Neural progenitor cell (in vitro differentiated cells): ENCODE data around the gene ATP6V0E1. TPM values are rescaled to one million over a fixed set of nuclear protein-coding genes. Genes with fewer than 3 reads are reported as not detected.
A peak's percentile ranks its signal among the peaks of the same experiment; 100 is the strongest.

Experiments
- DNase-seq: peaks from one replicate; pipeline ENCODE4 v3.0.0-alpha.2; 2016; ENCODE audit warnings: low spot score
- H2AFZ ChIP-seq: fragments of 200-600 bp; sonication (generic); replicated peaks from 2 replicates; pipeline ENCODE4 v1.6.1; 2016; ENCODE audit warnings: antibody characterized with exemption
- H3F3A ChIP-seq: fragments of 200-600 bp; sonication (generic); 2 replicates; pipeline ENCODE4 v1.6.1; 2016; ENCODE audit warnings: antibody characterized with exemption, low read depth
- H3K27ac ChIP-seq: fragments of 200-600 bp; sonication (generic); 2 replicates; pipeline ENCODE4 v1.5.1; 2016; ENCODE audit warnings: mild to moderate bottlenecking
- H3K27me3 ChIP-seq: fragments of 200-600 bp; sonication (generic); 2 replicates; pipeline ENCODE4 v1.6.1; 2016; ENCODE audit warnings: mild to moderate bottlenecking, moderate library complexity
- H3K36me3 ChIP-seq: fragments of 200-600 bp; sonication (generic); 2 replicates; pipeline ENCODE4 v1.5.1; 2016
- H3K4me1 ChIP-seq: fragments of 200-600 bp; sonication (generic); 2 replicates; pipeline ENCODE4 v1.6.1; 2016; ENCODE audit warnings: mixed run types
- H3K4me2 ChIP-seq: fragments of 200-600 bp; sonication (generic); 2 replicates; pipeline ENCODE4 v1.6.1; 2016
- H3K4me3 ChIP-seq: fragments of 200-600 bp; sonication (generic); 2 replicates; pipeline ENCODE4 v1.5.1; 2016
- H3K79me2 ChIP-seq: fragments of 200-600 bp; sonication (generic); 2 replicates; pipeline ENCODE4 v1.6.1; 2016; ENCODE audit warnings: low read depth
- H3K9ac ChIP-seq: fragments of 200-600 bp; sonication (generic); 2 replicates; pipeline ENCODE4 v1.6.1; 2016
- H3K9me3 ChIP-seq: fragments of 200-600 bp; sonication (generic); 2 replicates; pipeline ENCODE4 v1.5.1; 2016; ENCODE audit warnings: low read depth
- H4K20me1 ChIP-seq: fragments of 200-600 bp; sonication (generic); 2 replicates; pipeline ENCODE4 v1.6.1; 2016; ENCODE audit warnings: low read depth
- H3K27ac Mint-ChIP-seq: 3 replicates; pipeline ENCODE4 v1.8.0; 2021; ENCODE audit warnings: mixed read lengths
- H3K27me3 Mint-ChIP-seq: 2 replicates; pipeline ENCODE4 v1.8.0; 2022; ENCODE audit warnings: low read depth, mild to moderate bottlenecking, inconsistent platforms, moderate library complexity, mixed read lengths; ENCODE audit not compliant: insufficient read depth
- H3K36me3 Mint-ChIP-seq: 3 replicates; pipeline ENCODE4 v1.8.0; 2021; ENCODE audit warnings: mixed read lengths
- H3K4me1 Mint-ChIP-seq: 3 replicates; pipeline ENCODE4 v1.8.0; 2021; ENCODE audit warnings: mixed read lengths
- H3K4me3 Mint-ChIP-seq: 3 replicates; pipeline ENCODE4 v1.8.0; 2021; ENCODE audit warnings: mild to moderate bottlenecking, moderate library complexity, mixed read lengths
- H3K9me3 Mint-ChIP-seq: 3 replicates; pipeline ENCODE4 v1.8.0; 2020; ENCODE audit warnings: mixed read lengths
- EZH2 ChIP-seq: fragments of 200-600 bp; sonication (generic); IDR thresholded peaks from 2 replicates; pipeline ENCODE4 v1.6.1; 2017; ENCODE audit warnings: antibody characterized with exemption, mild to moderate bottlenecking, moderate library complexity
- EZH2phosphoT487 ChIP-seq: fragments of 200-600 bp; sonication (generic); IDR thresholded peaks from 2 replicates; pipeline ENCODE4 v1.6.1; 2017; ENCODE audit warnings: antibody characterized with exemption
- total RNA-seq: library from RNA; depleted of rRNA; stranded (reverse); fragments of >200 nt; gene quantifications from 2 replicates; pipeline ENCODE4 v1.2.3, GENCODE V29; 2015; ENCODE audit warnings: low replicate concordance
- TF ChIP-seq, protein P1 (sequence below): fragments of 200-600 bp; sonication (generic); IDR thresholded peaks from 2 replicates; pipeline ENCODE4 v1.5.1; 2017; ENCODE audit warnings: antibody characterized with exemption, mild to moderate bottlenecking

ATP6V0E1 gene
- total RNA-seq, 1 donor from 2014 or later: 72.4 TPM

DNA sequence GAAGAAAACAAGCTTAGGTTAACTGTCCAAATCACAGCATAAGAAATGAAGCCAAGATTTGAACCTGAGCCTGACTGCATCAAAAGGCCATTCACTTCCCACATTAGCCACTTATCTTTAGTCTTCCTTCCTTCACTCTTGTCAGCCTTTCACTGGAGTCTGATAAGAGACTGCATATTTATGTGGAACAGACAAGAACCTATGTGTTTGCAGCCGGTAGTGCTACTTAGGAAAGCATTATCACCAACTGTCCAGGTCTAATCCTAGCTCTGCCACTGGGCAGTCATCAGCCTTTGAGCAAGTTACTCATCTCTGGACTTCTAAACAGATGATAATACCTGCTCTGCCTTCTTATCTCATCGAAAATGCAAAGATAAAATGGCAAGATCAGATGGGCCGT lies 12.1 kb upstream of the ATP6V0E1 start:
- Histone ChIP-seq H3K4me2 (no peak overlapping the region), H2AFZ (no peak overlapping the region), H3K4me3 (no peak overlapping the region), H4K20me1 (no peaks in the 10 kb centered on the region), H3F3A (no peaks in the 10 kb centered on the region), H3K79me2 (no peaks in the 10 kb centered on the region), H3K27ac (no peak overlapping the region), H3K36me3 (no peaks in the 10 kb centered on the region), H3K9me3 (no peaks in the 10 kb centered on the region), H3K9ac (no peak overlapping the region), H3K4me1 (no peaks in the 10 kb centered on the region), H3K27me3 (peaks cover 7% of the 10 kb centered on the region)
- Mint-ChIP-seq H3K4me1 (no peaks in the 10 kb centered on the region), H3K9me3 (no peaks in the 10 kb centered on the region), H3K27ac (no peak overlapping the region), H3K27me3 (peaks cover 2% of the 10 kb centered on the region), H3K36me3 (no peaks in the 10 kb centered on the region), H3K4me3 (no peak overlapping the region)
- no peak for DNase-seq
- no peak for TF ChIP-seq EZH2phosphoT487

DNA sequence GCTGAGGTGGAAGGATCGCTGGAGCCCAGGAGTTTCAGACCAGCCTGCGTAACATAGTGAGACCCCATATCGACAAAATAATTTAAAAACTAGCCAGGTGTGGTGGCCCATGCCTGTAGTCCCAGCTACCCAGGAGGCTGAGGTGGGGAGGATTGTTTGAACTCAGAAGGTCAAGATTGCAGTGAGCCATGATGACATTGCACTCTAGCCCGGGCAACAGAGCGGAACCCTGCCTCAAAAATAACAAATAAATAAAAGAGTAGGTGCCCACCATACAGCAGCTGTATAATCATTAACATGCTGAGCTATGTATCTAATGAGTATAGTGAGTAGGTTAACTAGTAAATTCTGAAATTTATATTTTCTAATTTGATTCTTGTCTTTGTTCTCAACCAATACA lies 11.0 kb upstream of the ATP6V0E1 start:
- Mint-ChIP-seq H3K4me3 (no peak overlapping the region), H3K27ac (peak overlapping the region; percentile 57), H3K27me3 (peaks cover 2% of the 10 kb centered on the region), H3K36me3 (no peaks in the 10 kb centered on the region), H3K4me1 (no peaks in the 10 kb centered on the region), H3K9me3 (no peaks in the 10 kb centered on the region)
- H3K9me3 ChIP-seq: no peaks in the 10 kb centered on the region
- H3K9ac ChIP-seq: no peak overlapping the region
- H3F3A ChIP-seq: no peaks in the 10 kb centered on the region
- H4K20me1 ChIP-seq: no peaks in the 10 kb centered on the region
- H3K27me3 ChIP-seq: peaks cover 18% of the 10 kb centered on the region
- DNase-seq: no peak
- H3K4me1 ChIP-seq: no peaks in the 10 kb centered on the region
- H3K4me2 ChIP-seq: no peak overlapping the region
- TF ChIP-seq, protein P1, sequence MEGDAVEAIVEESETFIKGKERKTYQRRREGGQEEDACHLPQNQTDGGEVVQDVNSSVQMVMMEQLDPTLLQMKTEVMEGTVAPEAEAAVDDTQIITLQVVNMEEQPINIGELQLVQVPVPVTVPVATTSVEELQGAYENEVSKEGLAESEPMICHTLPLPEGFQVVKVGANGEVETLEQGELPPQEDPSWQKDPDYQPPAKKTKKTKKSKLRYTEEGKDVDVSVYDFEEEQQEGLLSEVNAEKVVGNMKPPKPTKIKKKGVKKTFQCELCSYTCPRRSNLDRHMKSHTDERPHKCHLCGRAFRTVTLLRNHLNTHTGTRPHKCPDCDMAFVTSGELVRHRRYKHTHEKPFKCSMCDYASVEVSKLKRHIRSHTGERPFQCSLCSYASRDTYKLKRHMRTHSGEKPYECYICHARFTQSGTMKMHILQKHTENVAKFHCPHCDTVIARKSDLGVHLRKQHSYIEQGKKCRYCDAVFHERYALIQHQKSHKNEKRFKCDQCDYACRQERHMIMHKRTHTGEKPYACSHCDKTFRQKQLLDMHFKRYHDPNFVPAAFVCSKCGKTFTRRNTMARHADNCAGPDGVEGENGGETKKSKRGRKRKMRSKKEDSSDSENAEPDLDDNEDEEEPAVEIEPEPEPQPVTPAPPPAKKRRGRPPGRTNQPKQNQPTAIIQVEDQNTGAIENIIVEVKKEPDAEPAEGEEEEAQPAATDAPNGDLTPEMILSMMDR: no peak
- TF ChIP-seq EZH2 (no peak), EZH2phosphoT487 (no peak)
- no peak overlapping the region for H3K27ac ChIP-seq
- no peaks in the 10 kb centered on the region for H3K79me2 ChIP-seq
- H2AFZ ChIP-seq: no peak overlapping the region
- H3K36me3 ChIP-seq: no peaks in the 10 kb centered on the region
- H3K4me3 ChIP-seq: no peak overlapping the region

DNA sequence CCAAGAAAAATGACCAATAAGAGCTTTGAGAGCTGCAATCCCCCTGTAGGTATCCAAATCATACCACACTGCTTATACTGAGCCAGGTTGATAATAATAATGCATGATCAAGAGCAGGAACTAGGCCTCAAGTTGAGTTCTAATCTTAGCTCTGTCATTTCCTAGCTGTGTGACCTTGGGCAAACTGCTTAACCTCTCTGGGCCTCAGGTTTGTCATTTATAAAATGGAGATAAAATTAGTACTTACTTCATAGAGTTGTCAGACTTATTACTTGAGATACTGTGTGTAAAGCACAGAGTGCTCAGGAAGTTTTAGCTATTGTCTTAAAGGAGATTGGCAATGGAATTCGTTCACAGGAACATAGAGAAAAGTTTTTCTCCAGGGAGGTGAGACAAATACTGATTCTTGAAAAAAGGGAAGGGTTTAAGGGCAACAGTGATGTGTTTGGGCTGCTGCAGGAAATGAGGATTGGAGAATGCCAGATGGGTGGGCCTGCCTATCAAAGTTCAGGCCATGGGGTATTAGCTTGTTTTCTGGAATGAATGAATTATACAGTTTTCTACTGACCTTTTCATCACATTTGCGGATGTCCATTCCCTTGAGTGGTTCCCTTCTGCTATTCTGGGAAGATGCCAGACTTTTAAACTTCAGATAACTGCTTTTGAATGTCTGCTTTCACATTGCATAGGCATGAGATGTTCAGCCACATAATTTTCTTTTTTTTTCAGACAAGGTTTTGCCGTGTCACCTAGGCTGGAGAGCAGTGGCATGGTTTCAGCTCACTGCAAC lies 10.2 kb upstream of the ATP6V0E1 start:
- Mint-ChIP-seq H3K4me1 (no peaks in the 10 kb centered on the region), H3K4me3 (no peak overlapping the region), H3K9me3 (no peaks in the 10 kb centered on the region), H3K27me3 (peaks cover 3% of the 10 kb centered on the region), H3K27ac (no peak overlapping the region), H3K36me3 (no peaks in the 10 kb centered on the region)
- Histone ChIP-seq H3F3A (no peaks in the 10 kb centered on the region), H3K4me2 (no peak overlapping the region), H3K9ac (no peak overlapping the region), H3K36me3 (no peaks in the 10 kb centered on the region), H2AFZ (no peak overlapping the region), H3K27me3 (peaks cover 22% of the 10 kb centered on the region), H3K4me3 (no peak overlapping the region), H3K27ac (no peak overlapping the region), H3K79me2 (no peaks in the 10 kb centered on the region), H3K4me1 (no peaks in the 10 kb centered on the region), H3K9me3 (no peaks in the 10 kb centered on the region), H4K20me1 (no peaks in the 10 kb centered on the region)
- no peak for DNase-seq
- TF ChIP-seq, protein P1: no peak
- TF ChIP-seq EZH2: no peak
- no peak for TF ChIP-seq EZH2phosphoT487

DNA sequence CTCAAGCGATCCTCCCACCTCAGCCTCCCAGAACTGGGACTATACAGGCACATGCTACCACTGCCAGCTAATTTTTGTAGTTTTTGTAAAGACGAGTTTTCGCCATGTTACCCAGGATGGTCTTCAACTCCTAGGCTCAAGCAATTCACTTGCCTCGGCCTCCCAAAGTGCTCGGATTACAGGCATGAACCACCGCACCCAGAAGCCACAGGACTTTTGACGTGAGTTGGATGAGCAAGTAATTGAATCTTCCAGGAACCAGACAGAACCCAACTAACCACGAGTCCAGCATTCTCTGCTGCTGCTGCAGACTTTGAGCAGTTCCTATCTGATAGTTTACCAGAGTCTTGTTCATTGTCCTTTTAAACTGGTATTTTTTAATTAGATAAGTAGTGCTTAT lies 9.6 kb upstream of the ATP6V0E1 start:
- Mint-ChIP-seq H3K36me3 (no peaks in the 10 kb centered on the region), H3K27me3 (peaks cover 6% of the 10 kb centered on the region), H3K9me3 (no peaks in the 10 kb centered on the region), H3K4me1 (no peaks in the 10 kb centered on the region), H3K27ac (no peak overlapping the region), H3K4me3 (no peak overlapping the region)
- no peaks in the 10 kb centered on the region for H3K36me3 ChIP-seq
- no peaks in the 10 kb centered on the region for H3K79me2 ChIP-seq
- no peak overlapping the region for H3K4me2 ChIP-seq
- no peak for DNase-seq
- no peaks in the 10 kb centered on the region for H3F3A ChIP-seq
- H2AFZ ChIP-seq: no peak overlapping the region
- H3K9me3 ChIP-seq: no peaks in the 10 kb centered on the region
- no peak overlapping the region for H3K9ac ChIP-seq
- TF ChIP-seq, protein P1: no peak
- no peak for TF ChIP-seq EZH2
- no peak for TF ChIP-seq EZH2phosphoT487
- H3K27ac ChIP-seq: no peak overlapping the region
- peaks cover 22% of the 10 kb centered on the region for H3K27me3 ChIP-seq
- no peaks in the 10 kb centered on the region for H4K20me1 ChIP-seq
- no peaks in the 10 kb centered on the region for H3K4me1 ChIP-seq
- H3K4me3 ChIP-seq: no peak overlapping the region
